Activated CD8-positive, alpha-beta memory T cell treated with anti-CD3 and anti-CD28 coated beads, Interleukin-2, amount 50 U/mL, for 24 hours (primary cell): ENCODE results near the gene TOR1AIP1.
"Not testable (repeated sequence)": the region's sequence is repeated elsewhere in the genome, so short reads cannot be mapped to it uniquely, and the experiment has no call there.

Experiments
- DNase-seq: peaks from one replicate; pipeline ENCODE4 v3.0.0-alpha.2; 2020; ENCODE audit errors: extremely low read depth

The TOR1AIP1 gene, protein sequence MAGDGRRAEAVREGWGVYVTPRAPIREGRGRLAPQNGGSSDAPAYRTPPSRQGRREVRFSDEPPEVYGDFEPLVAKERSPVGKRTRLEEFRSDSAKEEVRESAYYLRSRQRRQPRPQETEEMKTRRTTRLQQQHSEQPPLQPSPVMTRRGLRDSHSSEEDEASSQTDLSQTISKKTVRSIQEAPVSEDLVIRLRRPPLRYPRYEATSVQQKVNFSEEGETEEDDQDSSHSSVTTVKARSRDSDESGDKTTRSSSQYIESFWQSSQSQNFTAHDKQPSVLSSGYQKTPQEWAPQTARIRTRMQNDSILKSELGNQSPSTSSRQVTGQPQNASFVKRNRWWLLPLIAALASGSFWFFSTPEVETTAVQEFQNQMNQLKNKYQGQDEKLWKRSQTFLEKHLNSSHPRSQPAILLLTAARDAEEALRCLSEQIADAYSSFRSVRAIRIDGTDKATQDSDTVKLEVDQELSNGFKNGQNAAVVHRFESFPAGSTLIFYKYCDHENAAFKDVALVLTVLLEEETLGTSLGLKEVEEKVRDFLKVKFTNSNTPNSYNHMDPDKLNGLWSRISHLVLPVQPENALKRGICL

DNA sequence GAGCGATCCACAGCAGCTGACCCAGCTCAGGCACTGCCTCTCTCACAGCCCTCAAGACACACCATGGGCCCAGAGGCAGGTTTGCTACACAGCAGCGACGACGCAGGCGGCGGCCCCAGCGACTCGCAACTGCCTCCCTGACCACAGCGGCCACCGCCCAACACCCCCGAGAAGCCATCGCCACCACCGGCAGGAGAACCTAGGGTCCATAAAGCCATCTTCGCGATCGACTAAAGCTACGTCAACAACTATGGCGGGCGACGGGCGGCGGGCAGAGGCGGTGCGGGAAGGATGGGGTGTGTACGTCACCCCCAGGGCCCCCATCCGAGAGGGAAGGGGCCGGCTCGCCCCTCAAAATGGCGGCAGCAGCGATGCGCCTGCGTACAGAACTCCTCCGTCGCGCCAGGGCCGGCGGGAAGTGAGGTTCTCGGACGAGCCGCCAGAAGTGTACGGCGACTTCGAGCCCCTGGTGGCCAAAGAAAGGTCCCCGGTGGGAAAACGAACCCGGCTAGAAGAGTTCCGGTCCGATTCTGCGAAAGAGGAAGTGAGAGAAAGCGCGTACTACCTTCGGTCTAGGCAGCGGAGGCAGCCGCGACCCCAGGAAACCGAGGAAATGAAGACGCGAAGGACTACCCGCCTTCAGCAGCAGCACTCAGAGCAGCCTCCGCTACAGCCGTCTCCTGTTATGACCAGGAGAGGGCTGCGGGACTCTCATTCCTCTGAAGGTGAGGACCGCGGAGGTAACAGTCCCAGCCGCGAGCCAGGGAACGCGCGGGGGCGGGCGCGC lies at the start of gene TOR1AIP1:
Gene TOR1AIP1 (plus strand): TSS at position 33 of the 787 bp plus-strand sequence. CDS start 218 bp downstream, at position 251.
- DNase-seq: peak; percentile 94

DNA sequence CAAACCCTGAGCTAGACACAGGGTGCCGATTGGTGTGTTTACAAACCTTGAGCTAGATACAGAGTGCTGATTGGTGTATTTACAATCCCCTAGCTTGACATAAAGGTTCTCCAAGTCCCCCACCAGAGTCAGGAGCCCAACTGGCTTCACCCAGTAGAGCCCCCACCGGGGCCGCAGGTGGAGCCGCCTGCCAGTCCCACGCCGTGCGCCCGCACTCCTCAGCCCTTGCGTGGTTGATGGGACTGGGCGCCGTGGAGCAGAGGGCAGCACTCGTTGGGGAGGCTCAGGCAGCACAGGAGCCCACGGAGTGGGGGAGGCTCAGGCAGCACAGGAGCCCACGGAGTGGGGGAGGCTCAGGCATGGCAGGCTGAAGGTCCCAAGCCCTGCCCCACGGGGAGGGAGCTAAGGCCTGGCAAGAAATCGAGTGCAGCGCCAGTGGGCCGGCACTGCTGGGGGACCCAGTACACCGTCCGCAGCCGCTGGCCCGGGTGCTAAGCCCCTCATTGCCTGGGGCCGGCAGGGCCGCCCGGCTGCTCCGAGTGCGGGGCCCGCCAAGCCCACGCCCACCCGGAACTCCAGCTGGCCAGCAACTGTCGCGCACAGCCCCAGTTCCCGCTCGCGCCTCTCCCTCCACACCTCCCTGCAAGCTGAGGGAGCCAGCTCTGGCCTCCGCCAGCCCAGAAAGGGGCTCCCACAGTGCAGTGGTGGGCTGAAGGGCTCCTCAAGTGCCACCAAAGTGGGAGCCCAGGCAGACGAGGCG lies 45.2 kb upstream of the TOR1AIP1 start:
- not testable (repeated sequence) for DNase-seq

DNA sequence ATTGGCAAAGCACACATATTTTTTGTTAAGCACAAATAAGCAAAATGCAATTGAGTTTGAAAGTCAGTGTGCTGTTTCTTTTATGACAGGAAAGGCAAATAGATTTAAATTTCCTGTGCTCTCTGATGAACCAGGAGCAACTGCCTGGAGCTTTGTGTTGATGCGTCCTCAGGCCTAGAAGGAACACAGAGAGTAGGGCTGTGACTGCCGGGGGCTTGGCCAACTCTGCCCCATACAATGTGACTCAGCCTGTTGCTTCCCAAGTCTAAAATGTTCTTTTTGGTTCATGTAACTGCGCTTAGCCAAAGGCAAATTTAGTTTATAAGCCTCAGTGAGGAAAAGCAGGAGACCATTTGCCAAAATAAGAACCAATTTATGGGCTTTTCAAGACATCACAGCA lies 42.0 kb upstream of the TOR1AIP1 start:
- DNase-seq: no peak

DNA sequence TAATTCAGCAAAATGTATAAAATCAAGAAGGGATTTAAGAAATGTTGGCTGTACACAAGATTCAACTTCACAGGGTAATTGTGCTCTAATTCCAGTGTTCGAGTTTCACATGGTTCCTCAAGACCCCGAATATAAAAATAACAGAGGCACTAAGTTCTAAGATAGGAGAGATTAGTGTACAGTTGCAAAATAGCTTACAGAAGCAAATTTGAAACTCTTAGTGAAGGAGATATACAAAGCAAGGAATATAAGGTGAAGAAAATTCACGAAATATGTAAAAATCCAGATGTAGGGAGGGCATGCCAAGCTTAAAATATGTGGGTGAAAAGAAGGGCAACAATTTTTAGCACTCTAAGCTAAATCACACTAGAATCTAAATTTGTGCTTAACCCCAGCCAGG lies 33.9 kb upstream of the TOR1AIP1 start:
- DNase-seq: no peak

DNA sequence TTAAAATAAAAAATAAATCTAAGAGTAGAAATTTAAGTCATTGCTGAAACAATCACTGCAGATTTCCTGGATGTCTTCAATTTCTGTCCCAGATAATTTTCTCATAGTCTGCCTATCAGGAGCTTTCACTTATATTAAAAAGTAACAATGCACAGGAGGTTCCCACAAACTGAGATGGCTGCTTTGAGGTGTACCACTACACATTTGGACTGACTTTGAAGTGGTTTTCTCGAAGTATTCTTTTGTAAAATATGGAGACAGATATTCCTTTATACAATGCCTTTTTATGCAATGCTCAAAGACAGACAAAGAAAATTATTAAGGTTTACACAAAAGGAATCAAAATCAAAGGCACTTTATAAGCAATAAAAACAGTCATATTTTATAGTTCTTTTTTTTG lies 29.0 kb upstream of the TOR1AIP1 start:
- no peak for DNase-seq

DNA sequence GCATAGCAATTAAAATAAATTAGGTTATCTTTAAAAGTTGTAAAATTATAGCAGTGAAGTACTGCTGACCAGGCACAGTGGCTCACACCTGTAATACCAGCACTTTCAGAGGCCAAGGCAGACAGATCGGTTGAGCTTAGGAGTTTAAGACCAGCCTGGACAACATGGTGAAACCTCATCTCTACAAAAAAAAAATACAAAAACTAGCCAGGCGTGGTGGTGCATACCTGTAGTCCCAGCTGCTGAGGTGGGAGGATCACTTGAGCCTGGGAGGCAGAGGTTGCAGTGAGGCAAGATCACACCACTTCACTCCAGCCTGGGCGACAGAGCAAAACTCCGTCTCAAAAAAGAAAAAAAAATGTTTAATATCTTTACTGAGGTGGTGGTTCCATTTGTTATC lies 26.3 kb upstream of the TOR1AIP1 start:
- not testable (repeated sequence) for DNase-seq

DNA sequence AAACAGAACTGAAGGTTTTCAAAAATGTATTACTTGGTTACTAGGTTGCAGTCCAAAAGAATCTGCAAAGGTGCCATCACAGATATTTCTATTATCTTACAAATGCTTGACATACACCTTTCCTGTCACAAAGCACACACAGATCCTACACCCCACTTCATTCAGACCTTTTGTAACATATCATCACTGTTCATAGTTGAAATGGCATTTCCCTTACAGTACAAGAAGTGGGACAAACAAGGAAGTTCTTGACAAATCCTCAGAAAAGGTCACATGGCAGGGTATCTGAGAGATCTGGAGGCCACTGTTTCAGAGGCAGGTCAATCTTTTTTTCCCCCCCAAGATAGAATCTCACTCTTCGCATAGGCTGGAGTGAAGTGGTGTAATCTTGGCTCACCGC lies 25.8 kb upstream of the TOR1AIP1 start:
- DNase-seq: no peak

DNA sequence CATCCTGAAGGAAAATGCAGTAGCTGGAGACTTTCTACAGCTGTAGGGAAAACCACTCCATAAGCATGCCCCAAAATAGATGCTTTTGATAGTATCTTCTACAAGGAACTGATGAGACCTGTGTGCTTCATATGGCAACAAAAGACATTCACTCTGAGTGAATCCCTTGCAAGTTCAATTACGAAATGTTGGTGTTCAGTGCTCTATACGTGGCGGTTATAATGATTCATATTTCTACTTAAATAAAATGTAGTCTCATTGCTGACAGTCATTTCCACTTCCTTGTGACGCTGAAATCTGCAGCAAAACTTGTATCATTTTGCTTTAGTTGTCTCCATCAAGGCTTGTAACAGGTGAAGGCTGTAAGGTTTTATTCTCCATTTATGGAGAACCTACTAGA lies 25.1 kb upstream of the TOR1AIP1 start:
- DNase-seq: no peak

DNA sequence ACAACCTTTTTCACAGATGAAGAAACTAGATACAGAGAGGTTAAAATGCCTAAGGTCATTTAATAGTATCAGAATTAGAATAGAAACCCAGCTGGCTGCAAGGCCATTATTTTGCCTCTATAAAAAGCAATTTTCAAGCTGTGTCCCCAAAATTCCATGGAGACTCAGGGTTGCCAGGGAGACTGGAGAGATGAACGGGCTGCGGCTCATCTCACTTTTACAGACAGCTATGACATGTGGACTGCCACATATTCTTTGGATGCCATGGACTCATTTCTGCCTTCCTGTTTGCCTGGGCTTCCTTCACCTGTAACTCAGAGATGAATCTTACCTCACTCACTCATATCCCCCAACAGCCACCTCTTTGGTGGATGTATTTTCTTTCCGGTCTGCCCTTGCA lies 21.4 kb upstream of the TOR1AIP1 start:
- DNase-seq: no peak

DNA sequence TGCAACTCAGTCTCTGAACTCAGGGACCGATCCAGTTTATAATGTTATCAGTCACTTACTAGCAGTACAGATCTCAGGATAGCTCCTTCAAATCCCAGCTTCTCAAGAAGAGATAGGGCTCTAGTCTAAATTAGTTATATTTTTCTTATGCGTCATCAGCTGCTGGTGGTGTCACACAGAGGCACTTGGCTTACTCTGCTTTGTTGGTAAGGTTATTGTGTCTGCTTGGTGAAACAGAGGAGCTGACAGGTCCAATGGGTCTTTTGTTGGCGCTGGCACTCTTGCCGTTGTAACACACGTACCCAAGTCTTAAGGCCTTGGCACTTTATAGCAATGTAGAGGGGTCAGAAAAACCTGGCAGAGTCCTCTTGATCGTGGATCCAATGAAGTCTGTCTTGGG lies 16.7 kb upstream of the TOR1AIP1 start:
- DNase-seq: no peak

DNA sequence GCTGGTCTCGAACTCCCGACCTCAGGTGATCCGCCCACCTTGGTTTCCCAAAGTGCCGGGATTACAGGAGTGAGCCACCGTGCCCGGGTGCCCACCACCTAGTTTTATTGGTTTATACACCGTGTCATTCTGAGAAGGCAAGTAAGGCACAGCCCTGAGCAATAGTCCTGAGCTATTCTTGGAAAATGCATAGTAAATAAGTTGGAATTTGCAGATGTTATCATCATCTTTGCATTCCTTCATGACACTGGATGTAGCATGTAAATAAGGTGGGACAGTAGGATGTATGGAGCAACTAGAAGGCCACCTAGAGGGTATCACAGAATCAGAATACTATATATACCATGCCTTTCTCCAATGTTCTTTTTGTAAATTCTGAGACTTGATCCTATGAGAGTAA lies 15.5 kb upstream of the TOR1AIP1 start:
- DNase-seq: no peak

DNA sequence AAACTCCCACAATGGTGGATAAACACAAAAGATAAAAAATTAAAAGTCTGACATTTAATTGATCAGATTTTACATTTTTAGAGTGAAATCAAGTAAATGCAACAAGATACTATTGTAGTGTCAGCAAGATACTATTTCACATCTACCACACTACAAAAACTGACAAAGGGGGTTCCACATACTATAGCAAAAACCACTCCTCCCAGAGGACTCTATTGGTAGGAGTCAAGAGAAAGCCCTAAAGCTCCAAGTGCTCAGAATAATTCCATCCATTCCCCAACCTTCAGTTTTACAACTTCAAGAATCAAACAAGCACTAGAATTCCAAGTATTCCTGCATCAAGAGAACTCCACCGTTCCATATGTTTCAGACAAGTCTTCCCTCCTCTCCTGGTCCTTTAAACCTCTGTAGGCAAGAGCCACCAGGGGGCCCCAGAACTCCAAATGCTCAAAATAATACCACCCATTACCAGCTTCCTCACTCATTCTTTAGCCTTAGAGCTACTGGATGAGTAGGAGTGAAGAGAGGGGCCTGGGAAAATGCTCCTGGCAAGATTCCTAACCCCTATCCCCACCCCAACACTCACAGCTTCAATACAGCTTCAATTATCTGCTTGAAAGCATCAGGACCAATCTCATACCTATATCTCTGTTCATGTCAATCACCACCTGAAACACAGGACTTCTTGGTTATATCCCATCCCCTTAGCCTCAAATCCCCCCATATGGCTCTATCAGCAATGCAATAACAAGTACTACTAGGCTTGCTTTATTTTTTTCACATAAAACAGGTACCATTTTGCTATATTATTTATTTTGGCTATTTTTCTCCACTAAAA lies 14.4 kb upstream of the TOR1AIP1 start:
- no peak for DNase-seq

DNA sequence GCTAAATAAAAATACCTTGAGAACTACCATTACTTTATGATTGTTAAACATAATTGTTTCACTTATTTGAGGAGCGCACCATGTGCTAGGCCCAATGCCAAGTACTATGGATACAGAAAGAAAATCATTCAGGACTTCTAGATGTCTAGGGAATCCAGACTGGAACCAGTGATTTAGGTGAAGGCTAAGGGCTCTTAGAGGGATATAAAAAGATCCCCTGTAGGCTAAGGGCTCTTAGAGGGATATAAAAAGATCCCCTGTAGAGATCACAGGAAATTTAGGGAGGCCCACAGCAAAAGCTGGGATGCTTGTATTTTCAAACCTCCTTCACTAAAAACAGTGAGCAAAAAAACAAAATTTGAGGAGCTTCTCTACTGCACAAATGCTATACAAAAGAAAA lies 11.2 kb upstream of the TOR1AIP1 start:
- no peak for DNase-seq

DNA sequence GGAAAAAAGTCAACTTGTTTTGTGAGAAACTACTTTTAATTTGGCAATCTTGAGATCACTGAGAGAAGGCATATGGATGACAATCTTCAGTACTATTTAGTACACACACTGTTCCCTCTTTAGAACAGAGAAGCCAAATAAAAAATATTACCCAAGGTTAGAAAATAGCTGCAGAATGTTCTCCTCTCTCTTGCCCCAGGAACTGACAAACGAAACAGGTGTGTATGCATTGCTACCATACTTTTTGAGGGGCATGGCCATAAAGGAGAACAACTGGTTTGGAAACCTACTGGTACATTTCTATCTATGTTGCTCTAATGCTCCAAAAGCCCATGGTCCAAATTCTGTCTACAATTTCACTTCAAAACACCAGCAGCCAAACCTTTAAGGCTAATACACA lies 10.1 kb upstream of the TOR1AIP1 start:
- no peak for DNase-seq

DNA sequence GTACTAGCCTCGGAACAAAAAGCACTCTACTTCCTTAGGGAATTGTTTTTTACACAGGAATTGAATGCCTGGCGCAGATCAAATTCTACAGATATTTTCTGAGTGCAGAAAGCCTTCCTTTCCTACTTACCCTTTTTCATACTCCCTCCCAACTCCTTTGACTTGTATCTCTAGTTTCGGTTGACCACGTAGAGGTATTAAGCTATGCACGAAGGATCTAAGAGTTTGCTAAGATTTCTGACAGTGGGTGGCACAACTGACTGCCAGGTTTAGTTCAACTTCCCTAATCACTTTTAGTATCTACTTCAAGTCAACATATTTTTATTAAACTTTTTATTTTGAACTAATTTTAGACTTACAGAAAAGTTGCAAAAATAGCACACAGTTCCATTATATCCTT lies 9.5 kb upstream of the TOR1AIP1 start:
- DNase-seq: no peak

DNA sequence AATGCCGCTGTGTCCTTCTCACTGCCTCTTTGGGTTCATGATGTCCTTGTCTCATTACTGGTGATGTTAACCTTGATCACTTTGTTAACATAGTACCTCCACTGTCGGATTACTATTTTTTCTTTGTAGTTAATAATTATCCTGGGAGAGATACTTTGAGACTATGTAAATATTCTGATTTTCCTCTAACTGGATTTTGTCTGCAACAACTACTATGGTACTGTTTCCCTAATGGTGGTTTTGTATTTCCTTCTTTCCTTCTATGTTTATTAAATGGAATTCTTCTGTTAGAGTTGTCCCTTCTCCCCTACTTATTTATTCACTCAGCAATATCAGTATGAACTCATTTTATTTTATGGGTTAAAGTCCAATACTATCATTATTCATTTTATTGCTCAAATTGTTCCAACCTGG lies 8.6 kb upstream of the TOR1AIP1 start:
- DNase-seq: no peak

DNA sequence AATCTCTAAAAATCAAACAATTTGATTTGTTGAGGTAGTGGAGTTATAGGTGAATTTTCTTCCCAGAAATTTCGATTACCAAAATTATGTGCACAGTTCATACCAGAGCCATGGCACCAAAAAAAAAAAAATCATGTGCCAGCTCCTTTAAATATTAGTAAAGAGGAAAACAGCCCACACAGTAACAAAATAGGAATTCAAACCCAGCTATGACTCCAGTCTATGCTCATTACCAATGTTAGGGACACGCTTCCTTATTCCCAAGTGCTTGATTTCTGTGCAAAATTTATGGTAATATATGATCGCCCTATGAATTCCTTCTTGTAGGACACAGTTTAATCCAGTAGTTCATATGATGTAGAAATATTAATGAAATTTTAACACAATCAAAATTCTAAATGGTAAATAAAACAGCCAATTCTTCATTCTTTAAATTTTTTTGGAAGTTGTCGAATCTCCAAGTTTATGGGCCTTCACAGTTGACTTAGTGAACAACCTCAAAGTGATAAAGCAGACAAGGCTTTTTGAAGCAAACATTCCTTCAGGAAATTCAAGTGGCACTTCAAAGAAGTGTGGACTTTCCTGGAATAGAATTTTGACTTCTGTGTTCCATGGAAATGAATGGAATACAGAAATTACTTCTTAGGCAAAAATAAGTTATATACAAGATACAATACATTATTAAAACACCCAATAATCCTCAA lies 6.3 kb upstream of the TOR1AIP1 start:
- no peak for DNase-seq

DNA sequence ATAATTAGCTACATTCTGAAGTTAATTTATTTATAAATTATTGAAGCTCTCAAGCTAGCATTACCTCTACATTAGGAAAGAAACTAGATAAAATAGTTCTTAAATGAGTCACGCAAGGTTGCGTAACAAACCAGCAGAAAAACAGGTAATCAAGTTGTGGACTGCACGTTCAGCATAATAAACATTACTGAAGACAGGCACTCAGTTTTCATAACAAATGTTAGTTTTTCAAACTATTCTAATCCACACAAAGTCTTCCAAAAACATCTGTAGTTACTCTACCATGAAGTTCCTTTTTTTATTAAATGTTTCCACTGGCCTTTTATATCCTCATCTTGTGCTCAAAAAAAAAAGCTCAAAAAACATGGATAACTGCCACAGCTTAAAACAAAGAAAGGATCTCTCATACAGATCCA lies 5.8 kb upstream of the TOR1AIP1 start:
- no peak for DNase-seq

DNA sequence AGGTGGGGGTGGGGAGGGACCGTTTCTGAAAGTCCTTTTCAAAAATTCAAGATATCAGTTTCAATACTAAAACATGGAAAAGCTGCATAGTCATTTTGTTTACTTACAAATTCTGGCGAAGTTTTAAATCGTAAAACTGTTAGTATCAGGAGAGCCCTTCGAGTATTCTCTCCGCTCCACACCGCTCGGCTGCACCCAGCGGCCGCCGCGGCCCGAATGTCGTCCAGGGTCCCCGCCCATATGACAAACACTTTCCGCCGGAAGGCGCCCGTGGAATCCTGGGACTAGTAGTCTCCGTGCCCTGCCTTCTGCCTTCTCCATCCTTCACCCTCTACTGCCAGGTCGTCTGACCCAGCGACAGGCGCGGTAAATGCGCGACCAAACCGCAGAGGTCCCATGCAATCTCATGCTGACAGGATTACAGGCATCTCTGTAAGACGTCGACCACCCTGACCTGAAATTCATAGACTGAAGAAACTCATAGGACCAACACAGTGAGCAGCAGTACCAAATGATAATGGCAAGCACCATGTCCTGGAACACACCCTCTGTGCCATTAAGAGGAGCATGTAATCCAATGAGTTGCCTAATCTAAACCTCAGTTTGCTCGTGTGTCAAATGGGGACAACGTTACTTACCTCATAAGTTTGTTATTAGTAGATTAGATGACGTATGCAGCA lies 4.4 kb upstream of the TOR1AIP1 start, which contains the start of gene TOR1AIP2:
Gene TOR1AIP2 (minus strand): TSS at position 218 of the 680 bp plus-strand sequence. CDS start 25,138 bp downstream, outside the sequence.
- DNase-seq: peak; percentile 76

DNA sequence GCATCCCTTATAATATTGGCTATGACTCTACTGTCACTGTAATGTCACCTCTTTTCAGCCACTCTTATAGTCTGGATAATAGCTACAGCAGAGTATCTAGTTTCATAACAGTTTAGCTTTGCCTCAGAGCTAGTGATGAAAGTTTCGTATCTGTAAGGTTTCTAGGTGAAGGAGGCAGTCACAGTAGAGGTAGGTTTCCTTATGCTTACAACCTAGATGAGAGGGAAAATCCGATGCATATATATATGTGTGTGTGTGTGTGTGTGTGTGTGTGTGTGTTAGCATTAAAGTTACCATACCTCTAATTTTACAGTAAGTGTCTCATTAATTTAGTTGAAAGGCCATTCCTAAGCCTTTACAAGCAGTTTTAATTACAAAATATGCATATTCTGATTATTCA lies 2.3 kb upstream of the TOR1AIP1 start:
- no peak for DNase-seq
